Neural progenitor cell (in vitro differentiated cells): ENCODE results near the gene MLYCD.

Source experiments
- CTCF ChIP-seq: fragments of 200-600 bp; sonication (generic); IDR thresholded peaks from 2 replicates; pipeline ENCODE4 v1.5.1; 2017; ENCODE audit warnings: antibody characterized with exemption, mild to moderate bottlenecking
- EZH2phosphoT487 ChIP-seq: fragments of 200-600 bp; sonication (generic); IDR thresholded peaks from 2 replicates; pipeline ENCODE4 v1.6.1; 2017; ENCODE audit warnings: antibody characterized with exemption

GRCh38 chr16:83850947-83851346, 48.0 kb upstream of the MLYCD start:
- TF ChIP-seq EZH2phosphoT487, result no peak
- TF ChIP-seq CTCF, result no peak
